H1 (cell line): ENCODE data around the gene MBD3L2B. TPM values are rescaled to one million over a fixed set of nuclear protein-coding genes. Genes with fewer than 3 reads are reported as not detected.
A peak's percentile ranks its signal among the peaks of the same experiment; 100 is the strongest.
"Not testable (repeated sequence)": the region's sequence is repeated elsewhere in the genome, so short reads cannot be mapped to it uniquely, and the experiment has no call there.

ENCODE experiments used
- CTCF ChIA-PET: fragments of 300-600 bp; sonication (Branson Sonifier 250); formaldehyde crosslinking; loops from one replicate; lab custom pipeline; 2021; ENCODE audit not compliant: partially characterized antibody; lab: Charles Lee
- POLR2A ChIA-PET: fragments of 300-600 bp; sonication (Branson Sonifier 250); formaldehyde crosslinking; loops from one replicate; lab custom pipeline; 2021; ENCODE audit warnings: inconsistent platforms; ENCODE audit not compliant: partially characterized antibody; lab: Charles Lee
- DNase-seq, 2 experiments: peaks; one replicate each; pipeline versions ENCODE4 v3.0.0 to v3.0.0-alpha.2; 2010 to 2022; ENCODE audit warnings: low spot score in 2 of 2, low read depth in 1 of 2, mixed read lengths in 1 of 2
- FAIRE-seq: peaks from 2 replicates; lab custom pipeline; 2011; peaks lifted over from hg19 to GRCh38; lab: Jason Lieb, UNC
- H2AFZ ChIP-seq: 2 replicates; pipeline ENCODE4 v1.8.1; 2012; ENCODE audit warnings: low read length, inconsistent platforms
- H2AK5ac ChIP-seq: 2 replicates; pipeline ENCODE4 v1.6.1; 2013; ENCODE audit warnings: low read depth, low read length
- H2BK120ac ChIP-seq: replicated peaks from 2 replicates; pipeline ENCODE3; 2013; ENCODE audit warnings: low read depth, low read length, inconsistent platforms
- H2BK12ac ChIP-seq: 2 replicates; pipeline ENCODE4 v1.6.1; 2013; ENCODE audit warnings: low read depth, low read length
- H2BK15ac ChIP-seq: 2 replicates; pipeline ENCODE4 v1.6.1; 2013; ENCODE audit warnings: low read length
- H2BK20ac ChIP-seq: 2 replicates; pipeline ENCODE4 v1.6.1; 2013; ENCODE audit warnings: low read length
- H2BK5ac ChIP-seq: 2 replicates; pipeline ENCODE4 v1.6.1; 2013; ENCODE audit warnings: low read depth, low read length
- H3K14ac ChIP-seq: 2 replicates; pipeline ENCODE4 v1.6.1; 2013; ENCODE audit warnings: inconsistent platforms; ENCODE audit not compliant: insufficient read length
- H3K18ac ChIP-seq: 2 replicates; pipeline ENCODE4 v1.6.1; 2013; ENCODE audit warnings: low read length; ENCODE audit errors: extremely low read depth
- H3K23ac ChIP-seq: 2 replicates; pipeline ENCODE4 v1.6.1; 2013; ENCODE audit warnings: inconsistent platforms; ENCODE audit not compliant: insufficient read length
- H3K23me2 ChIP-seq: 2 replicates; pipeline ENCODE4 v1.6.1; 2013; ENCODE audit warnings: low read depth, low read length
- H3K27ac ChIP-seq: 2 replicates; pipeline ENCODE4 v1.6.1; 2011; ENCODE audit warnings: low read depth, low read length, inconsistent platforms
- H3K27me3 ChIP-seq, 4 experiments: replicated peaks in 1 of 4; 1 replicate in 1 of 4; 2 replicates in 3 of 4; pipeline versions ENCODE4 v1.6.1 to v1.8.1; 2011 to 2013; ENCODE audit warnings: low read length in 3 of 4, mild to moderate bottlenecking in 3 of 4, inconsistent platforms in 2 of 4, mixed read lengths in 2 of 4, moderate library complexity in 1 of 4; ENCODE audit not compliant: control insufficient read depth in 3 of 4, insufficient read depth in 3 of 4; ENCODE audit errors: extremely low read depth in 1 of 4
- H3K36me3 ChIP-seq, 4 experiments: 2 replicates each; pipeline versions ENCODE4 v1.6.1 to v1.8.1; 2011 to 2013; ENCODE audit warnings: mild to moderate bottlenecking in 4 of 4, low read length in 3 of 4, moderate library complexity in 2 of 4, control low read depth in 1 of 4, inconsistent platforms in 1 of 4; ENCODE audit not compliant: insufficient read depth in 4 of 4, control insufficient read depth in 2 of 4
- H3K4ac ChIP-seq: replicated peaks from 2 replicates; pipeline ENCODE3; 2013; ENCODE audit warnings: low read length, low read depth, mixed read lengths, inconsistent platforms; ENCODE audit not compliant: insufficient read length
- H3K4me1 ChIP-seq, 4 experiments: replicated peaks in 1 of 4; 1 replicate in 1 of 4; 2 replicates in 3 of 4; pipeline versions ENCODE4 v1.6.1 to v1.8.1; 2011 to 2013; ENCODE audit warnings: low read length in 3 of 4, inconsistent platforms in 2 of 4, mixed read lengths in 1 of 4; ENCODE audit not compliant: insufficient read depth in 4 of 4, control insufficient read depth in 3 of 4
- H3K4me2 ChIP-seq, 2 experiments: 2 replicates each; pipeline versions ENCODE4 v1.6.1 to v1.8.1; 2011 to 2013; ENCODE audit warnings: low read depth in 2 of 2, low read length in 2 of 2, control low read depth in 1 of 2, inconsistent platforms in 1 of 2, mild to moderate bottlenecking in 1 of 2; ENCODE audit not compliant: insufficient read depth in 1 of 2
- H3K4me3 ChIP-seq, 4 experiments: fragments of 200-600, 300-600 bp in 1 of 4; sonication (generic), shearing (Covaris generic), sonication (Bioruptor Twin) in 1 of 4; 2 replicates each; pipeline versions ENCODE4 v1.5.1 to v1.8.1; 2011 to 2016; ENCODE audit warnings: low read length in 4 of 4, low read depth in 3 of 4, control low read depth in 2 of 4, inconsistent platforms in 2 of 4, mild to moderate bottlenecking in 2 of 4, mixed read lengths in 1 of 4, moderate library complexity in 1 of 4; ENCODE audit not compliant: insufficient read depth in 2 of 4; ENCODE audit errors: extremely low read depth in 1 of 4
- H3K56ac ChIP-seq: replicated peaks from 2 replicates; pipeline ENCODE3; 2013; ENCODE audit warnings: low read depth, mild to moderate bottlenecking, mixed read lengths, low read length, inconsistent platforms; ENCODE audit not compliant: insufficient read length
- H3K79me1 ChIP-seq: 2 replicates; pipeline ENCODE4 v1.6.1; 2013; ENCODE audit warnings: low read depth, low read length, control low read depth
- H3K79me2 ChIP-seq, 2 experiments: 2 replicates each; pipeline versions ENCODE4 v1.6.1 to v1.8.1; 2012 to 2013; ENCODE audit warnings: low read length in 2 of 2, mild to moderate bottlenecking in 2 of 2, inconsistent platforms in 1 of 2; ENCODE audit not compliant: insufficient read depth in 2 of 2, control insufficient read depth in 1 of 2
- H3K9ac ChIP-seq, 4 experiments: replicated peaks in 1 of 4; 1 replicate in 1 of 4; 2 replicates in 3 of 4; pipeline versions ENCODE4 v1.6.1 to v1.8.1; 2011 to 2013; ENCODE audit warnings: low read depth in 3 of 4, low read length in 3 of 4, control low read depth in 2 of 4, mild to moderate bottlenecking in 2 of 4, moderate library complexity in 2 of 4, inconsistent platforms in 1 of 4; ENCODE audit errors: extremely low read depth in 1 of 4
- H3K9me3 ChIP-seq, 2 experiments: 2 replicates each; pipeline versions ENCODE4 v1.6.1 to v1.8.1; 2012 to 2013; ENCODE audit warnings: mild to moderate bottlenecking in 2 of 2, moderate library complexity in 2 of 2, control low read depth in 1 of 2, inconsistent platforms in 1 of 2, low read depth in 1 of 2, low read length in 1 of 2, mixed read lengths in 1 of 2; ENCODE audit not compliant: insufficient read depth in 2 of 2
- H4K20me1 ChIP-seq, 2 experiments: replicated peaks in 1 of 2; 2 replicates each; pipeline versions ENCODE3 to v1.8.1; 2011 to 2013; ENCODE audit warnings: inconsistent platforms in 2 of 2, low read length in 2 of 2, mild to moderate bottlenecking in 1 of 2; ENCODE audit not compliant: insufficient read depth in 2 of 2, control insufficient read depth in 1 of 2
- H4K5ac ChIP-seq: 2 replicates; pipeline ENCODE4 v1.6.1; 2013; ENCODE audit warnings: low read length, low read depth, mixed read lengths, inconsistent platforms; ENCODE audit not compliant: insufficient read length
- H4K8ac ChIP-seq: 2 replicates; pipeline ENCODE4 v1.8.0; 2013; ENCODE audit warnings: mild to moderate bottlenecking, moderate library complexity, low read length, inconsistent platforms; ENCODE audit not compliant: insufficient read depth; ENCODE audit errors: extremely low read depth
- H4K91ac ChIP-seq: replicated peaks from 2 replicates; pipeline ENCODE3; 2013; ENCODE audit warnings: low read length, mixed read lengths, inconsistent platforms; ENCODE audit not compliant: insufficient read length
- CTCF ChIP-seq, 3 experiments: IDR thresholded peaks; 1 replicate in 2 of 3; 2 replicates in 1 of 3; pipeline versions ENCODE4 v1.5.1 to v1.6.1; 2011; ENCODE audit warnings: low read length in 3 of 3, mild to moderate bottlenecking in 3 of 3, inconsistent platforms in 2 of 3, low read depth in 1 of 3, moderate library complexity in 1 of 3; ENCODE audit not compliant: insufficient read depth in 1 of 3; ENCODE audit errors: control extremely low read depth in 1 of 3
- RAD21 ChIP-seq, 2 experiments: IDR thresholded peaks in 1 of 2; conservative IDR thresholded peaks in 1 of 2; 2 replicates each; pipeline ENCODE4 v1.6.1; 2011; ENCODE audit warnings: low read depth in 2 of 2, low read length in 2 of 2, improper control_type of control experiment in 1 of 2, inconsistent platforms in 1 of 2, mild to moderate bottlenecking in 1 of 2, moderate library complexity in 1 of 2
- WGBS, 2 experiments: shearing (Covaris generic) in 1 of 2; methylation state at CpG; one replicate each; pipeline versions ENCODE4 v1.1.6 to v1.1.7; 2013 to 2015; ENCODE audit warnings: low lambda C conversion rate in 2 of 2, mixed read lengths in 2 of 2, inconsistent platforms in 1 of 2, low coverage in 1 of 2, missing lambda C conversion rate in 1 of 2; ENCODE audit not compliant: insufficient replicate concordance in 2 of 2, insufficient coverage in 1 of 2, insufficient read length in 1 of 2; ENCODE audit errors: extremely low coverage in 1 of 2, missing lambda C conversion rate in 1 of 2; 5-methylcytosine and 5-hydroxymethylcytosine counted together
- polyA plus RNA-seq, 7 experiments: library from polyadenylated mRNA; depleted of rRNA in 3 of 7; stranded (reverse) in 5 of 7; unstranded in 2 of 7; fragments of >200 nt in 5 of 7; fragments of 200-250 nt in 2 of 7; gene quantifications; 1 replicate in 5 of 7; 2 replicates in 1 of 7; 4 replicates in 1 of 7; pipeline versions ENCODE4 v1.2.1 to v1.2.3, GENCODE V29; 2011 to 2013; ENCODE audit warnings: missing spikeins in 2 of 7, mixed read lengths in 2 of 7
- total RNA-seq: library from RNA; stranded (reverse); fragmentation: NEBNext Ultra II Directional; extraction: Animal tissue kit (Norgen Biotek cat#: 25700); gene quantifications from 2 replicates; pipeline ENCODE4 v1.2.1, GENCODE V29; 2021

The MBD3L2B gene
- total and polyA plus RNA-seq, 2 of the 8 experiments (the other 6 are each of a cell fraction or from before 2014, with no cell fraction given): not detected

- H3K79me2 ChIP-seq, H3K9ac ChIP-seq, H3K27ac ChIP-seq, H4K91ac ChIP-seq, H3K4ac ChIP-seq, FAIRE-seq, H2BK20ac ChIP-seq, H3K23ac ChIP-seq, H4K5ac ChIP-seq, H3K79me1 ChIP-seq, POLR2A ChIA-PET, H3K56ac ChIP-seq, H3K4me2 ChIP-seq, H3K36me3 ChIP-seq, H3K18ac ChIP-seq, H2BK15ac ChIP-seq, H3K4me1 ChIP-seq, H4K8ac ChIP-seq, H4K20me1 ChIP-seq, H3K4me3 ChIP-seq, H2AFZ ChIP-seq: not testable (repeated sequence)
- peaks cover 6 to 15% of the 10 kb centered on the region in 2 experiments; a peak in 2 of 4 replicates for H3K9me3 ChIP-seq
- 42% methylated on average over 13 of the region's 13 CpGs; no CpG with 5 or more reads in 1 of the 2 experiments for WGBS, 2 experiments
- DNase-seq: peak; percentile 9 to 51
- peak; percentile 53 to 58 for TF ChIP-seq RAD21 (IDR thresholded peaks at IDR 0.05 in 1 of 2, conservative IDR thresholded peaks at IDR 0.05 in 1 of 2; ENCODE audit: low read depth in 2 of 2, low read length in 2 of 2)
- peak; percentile 46 to 55 (median 54) for TF ChIP-seq CTCF (IDR thresholded peaks at IDR 0.05; ENCODE audit: control extremely low read depth in 1 of 3, insufficient read depth in 1 of 3, low read depth in 1 of 3, low read length in 3 of 3)
- TF ChIP-seq, all 59 proteins: peak for 2; not testable (repeated sequence) for 57
- H3K23me2 ChIP-seq, CTCF ChIA-PET, H3K27me3 ChIP-seq, H2BK12ac ChIP-seq, H2AK5ac ChIP-seq, H2BK5ac ChIP-seq, H2BK120ac ChIP-seq, H3K14ac ChIP-seq: not testable (repeated sequence)
Observed at GRCh38 chr19:7067122-7067521, 45.9 kb upstream of the MBD3L2B start.
